Lung (tissue), 12 donors: Measurements from ENCODE around the gene SEMA3C. TPM values are rescaled to one million over a fixed set of nuclear protein-coding genes. Genes with fewer than 3 reads are reported as not detected.

Experiments
- ATAC-seq: fragments of 200-7000 bp; cut with Tn5 transposase; one replicate; pipeline ENCODE4 v1.9.1; 2020; ENCODE audit warnings: moderate number of reproducible peaks; ENCODE audit not compliant: insufficient read depth, low FRiP score
- DNase-seq, 3 donors: peaks; one replicate each; pipeline ENCODE4 v3.0.0-alpha.2; 2013 to 2017
- H3K27ac ChIP-seq, 2 donors: one replicate each; pipeline ENCODE4 v1.5.1; 2013; ENCODE audit warnings: mild to moderate bottlenecking in 2 of 2, moderate library complexity in 2 of 2, control low read depth in 1 of 2, inconsistent platforms in 1 of 2, low read depth in 1 of 2, low read length in 1 of 2
- H3K27me3 ChIP-seq, 3 donors: one replicate each; pipeline ENCODE4 v1.5.1; 2013; ENCODE audit warnings: low read length in 2 of 3; ENCODE audit not compliant: control insufficient read depth in 3 of 3, insufficient read depth in 3 of 3
- H3K36me3 ChIP-seq, 4 donors: one replicate each; pipeline ENCODE4 v1.5.1; 2013; ENCODE audit warnings: low read length in 4 of 4, mild to moderate bottlenecking in 1 of 4, moderate library complexity in 1 of 4; ENCODE audit not compliant: control insufficient read depth in 4 of 4, insufficient read depth in 4 of 4
- H3K4me1 ChIP-seq, 5 donors: one replicate each; pipeline ENCODE4 v1.5.1; 2013; ENCODE audit warnings: low read length in 5 of 5, mild to moderate bottlenecking in 2 of 5, moderate library complexity in 1 of 5; ENCODE audit not compliant: control insufficient read depth in 5 of 5, insufficient read depth in 5 of 5
- H3K4me3 ChIP-seq: one replicate; pipeline ENCODE4 v1.5.1; 2013; ENCODE audit warnings: mild to moderate bottlenecking, control low read depth, moderate library complexity
- H3K9ac ChIP-seq, 2 donors: one replicate each; pipeline ENCODE4 v1.5.1; 2013; ENCODE audit warnings: low read length in 2 of 2, control low read depth in 1 of 2; ENCODE audit not compliant: insufficient read depth in 1 of 2
- H3K9me3 ChIP-seq, 4 donors: one replicate each; pipeline ENCODE4 v1.5.1; 2013; ENCODE audit warnings: low read length in 3 of 4, mild to moderate bottlenecking in 1 of 4, moderate library complexity in 1 of 4; ENCODE audit not compliant: control insufficient read depth in 4 of 4, insufficient read depth in 3 of 4
- WGBS, 2 donors: extraction: QIAGEN DNeasy Blood & Tissue Kit; methylation state at CpG; one replicate each; pipeline ENCODE4 v1.1.7; 2013; 5-methylcytosine and 5-hydroxymethylcytosine counted together
- polyA plus RNA-seq, 2 donors: library from polyadenylated mRNA; stranded (reverse); fragments of 200-250 nt; gene quantifications; one replicate each; pipeline ENCODE4 v1.2.1, GENCODE V29; 2013
- total RNA-seq, 2 donors: library from RNA; depleted of rRNA in 1 of 2; stranded (reverse); fragments of >200 nt in 1 of 2; gene quantifications; one replicate each; pipeline ENCODE4 v1.2.1, GENCODE V29; 2014 to 2021
- TF ChIP-seq, protein P1 (sequence below): IDR thresholded peaks from 2 replicates; pipeline ENCODE4 v1.5.1; 2012; ENCODE audit warnings: mild to moderate bottlenecking; ENCODE audit errors: control extremely low read depth, extremely low read depth
- donor health status: control.
- donor health status: control.
- donor health status: Bipolar disorder and iron deficiency.
- donor health status: healthy.
- donor health status: DM: yes; HTN: yes; CAD: no.

Gene SEMA3C
- total and polyA plus RNA-seq, 4 donors, result 6.9 to 87.2 (median 33.7) TPM

DNA sequence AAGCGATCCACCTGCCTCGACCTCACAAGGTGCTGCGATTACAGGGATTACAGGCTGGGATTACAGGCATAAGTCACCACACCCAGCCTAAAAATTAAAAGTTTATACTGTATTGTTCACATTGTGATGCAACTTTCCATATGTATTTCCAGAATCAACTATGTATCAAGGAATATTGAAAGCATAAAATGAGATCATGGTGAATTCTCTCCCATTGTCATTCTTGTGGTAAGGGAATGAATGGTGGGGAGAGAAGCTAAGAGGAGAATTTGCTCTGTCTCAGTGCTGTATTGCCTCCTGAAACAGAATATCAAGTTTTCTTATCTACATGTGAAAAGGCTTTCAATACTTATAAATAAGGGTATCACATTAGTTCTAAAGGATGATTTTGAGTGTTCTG, 198.7 kb downstream of the SEMA3C start:
- TF ChIP-seq, protein P1, sequence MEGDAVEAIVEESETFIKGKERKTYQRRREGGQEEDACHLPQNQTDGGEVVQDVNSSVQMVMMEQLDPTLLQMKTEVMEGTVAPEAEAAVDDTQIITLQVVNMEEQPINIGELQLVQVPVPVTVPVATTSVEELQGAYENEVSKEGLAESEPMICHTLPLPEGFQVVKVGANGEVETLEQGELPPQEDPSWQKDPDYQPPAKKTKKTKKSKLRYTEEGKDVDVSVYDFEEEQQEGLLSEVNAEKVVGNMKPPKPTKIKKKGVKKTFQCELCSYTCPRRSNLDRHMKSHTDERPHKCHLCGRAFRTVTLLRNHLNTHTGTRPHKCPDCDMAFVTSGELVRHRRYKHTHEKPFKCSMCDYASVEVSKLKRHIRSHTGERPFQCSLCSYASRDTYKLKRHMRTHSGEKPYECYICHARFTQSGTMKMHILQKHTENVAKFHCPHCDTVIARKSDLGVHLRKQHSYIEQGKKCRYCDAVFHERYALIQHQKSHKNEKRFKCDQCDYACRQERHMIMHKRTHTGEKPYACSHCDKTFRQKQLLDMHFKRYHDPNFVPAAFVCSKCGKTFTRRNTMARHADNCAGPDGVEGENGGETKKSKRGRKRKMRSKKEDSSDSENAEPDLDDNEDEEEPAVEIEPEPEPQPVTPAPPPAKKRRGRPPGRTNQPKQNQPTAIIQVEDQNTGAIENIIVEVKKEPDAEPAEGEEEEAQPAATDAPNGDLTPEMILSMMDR, result no peak
- no peak for ATAC-seq
- H3K4me1 ChIP-seq, result peaks cover 0 to 17% (median 12%) of the 10 kb centered on the region in 5 donors
- no peak overlapping the region for H3K9ac ChIP-seq
- no peak overlapping the region for H3K27ac ChIP-seq
- WGBS, 2 donors, result 97% methylated on average over 3 of the region's 3 CpGs
- no peaks in the 10 kb centered on the region for H3K9me3 ChIP-seq
- H3K36me3 ChIP-seq, result no peaks in the 10 kb centered on the region
- H3K27me3 ChIP-seq, result no peaks in the 10 kb centered on the region
- no peak overlapping the region for H3K4me3 ChIP-seq
- DNase-seq, result no peak

DNA sequence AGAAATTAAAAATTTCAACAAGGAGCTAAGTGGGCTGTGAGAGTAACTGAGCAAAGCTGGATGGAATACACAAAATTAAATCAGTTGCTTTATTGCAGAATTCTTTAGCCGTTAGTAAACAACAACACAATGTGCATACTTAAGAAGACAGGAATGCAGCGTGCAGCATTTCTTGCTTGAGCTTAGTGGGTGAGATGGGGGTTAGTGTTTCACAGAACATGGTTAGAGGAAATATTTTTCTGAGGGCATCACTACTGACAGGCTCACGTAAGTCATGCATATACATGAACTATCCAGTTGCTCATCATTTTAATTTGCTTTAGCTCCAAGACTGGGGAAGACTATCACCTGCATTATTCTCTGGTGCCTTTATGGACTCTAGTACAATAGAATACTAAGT, 199.6 kb downstream of the SEMA3C start:
- no peak for ATAC-seq
- Histone ChIP-seq H3K4me1 (peaks cover 0 to 10% (median 5%) of the 10 kb centered on the region in 5 donors), H3K27me3 (no peaks in the 10 kb centered on the region), H3K9ac (no peak overlapping the region), H3K36me3 (no peaks in the 10 kb centered on the region), H3K9me3 (no peaks in the 10 kb centered on the region), H3K4me3 (no peak overlapping the region), H3K27ac (no peak overlapping the region)
- DNase-seq, result no peak
- TF ChIP-seq, protein P1, result no peak
- WGBS, 2 donors, result 85 to 86% methylated on average over 3 of the region's 3 CpGs

DNA sequence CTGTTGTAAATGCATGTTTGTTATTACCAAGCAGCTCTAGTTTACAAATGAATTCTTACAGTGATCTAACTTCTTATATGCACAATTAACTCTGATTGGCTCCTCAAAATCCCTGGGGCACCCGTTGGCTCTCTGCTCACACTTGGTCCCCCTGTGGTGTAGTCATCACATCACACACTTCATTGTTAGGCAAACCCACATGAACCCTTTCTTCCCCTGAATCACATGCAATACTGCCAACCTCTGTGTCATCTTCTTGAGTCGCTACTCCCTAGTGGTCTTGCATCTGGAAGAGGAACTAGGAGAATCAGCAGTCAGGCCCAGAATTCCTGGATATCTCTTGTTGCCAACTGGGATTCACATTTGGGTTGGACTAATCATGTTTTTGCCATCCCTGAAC, 207.3 kb downstream of the SEMA3C start:
- 60 to 62% methylated on average over 2 of the region's 2 CpGs for WGBS, 2 donors
- no peak for ATAC-seq
- Histone ChIP-seq H3K4me3 (no peak overlapping the region), H3K36me3 (no peaks in the 10 kb centered on the region), H3K9me3 (no peaks in the 10 kb centered on the region), H3K27ac (no peak overlapping the region), H3K9ac (no peak overlapping the region), H3K27me3 (no peaks in the 10 kb centered on the region), H3K4me1 (no peaks in the 10 kb centered on the region)
- no peak for DNase-seq
- TF ChIP-seq, protein P1, result no peak

DNA sequence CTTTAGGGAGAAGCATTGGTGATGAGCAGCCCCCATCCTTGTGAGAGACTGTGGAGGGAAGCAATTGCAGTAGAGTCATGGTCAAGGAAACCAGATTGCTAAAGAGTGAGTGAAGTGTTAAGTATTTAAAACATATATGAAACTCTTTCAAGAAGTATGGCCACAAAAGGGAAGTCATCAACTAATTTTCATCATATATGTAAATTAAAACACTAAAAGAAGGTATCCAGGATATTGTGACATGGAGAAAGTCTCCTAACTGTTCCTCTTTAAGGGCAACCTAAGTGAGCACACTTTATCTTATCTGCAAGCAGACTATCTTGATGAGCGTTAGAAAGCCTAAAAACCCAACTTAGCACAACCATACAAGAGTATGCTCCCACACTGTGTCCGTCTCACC, 210.7 kb downstream of the SEMA3C start:
- H3K27me3 ChIP-seq, result no peaks in the 10 kb centered on the region
- no peaks in the 10 kb centered on the region for H3K9me3 ChIP-seq
- 33 to 65% methylated on average over 2 of the region's 2 CpGs for WGBS, 2 donors
- no peak overlapping the region for H3K9ac ChIP-seq
- no peak overlapping the region for H3K27ac ChIP-seq
- ATAC-seq, result no peak
- no peaks in the 10 kb centered on the region for H3K4me1 ChIP-seq
- H3K4me3 ChIP-seq, result no peak overlapping the region
- TF ChIP-seq, protein P1, result no peak
- DNase-seq, result no peak
- no peaks in the 10 kb centered on the region for H3K36me3 ChIP-seq
